ENCODE data around the gene TEN1.

TEN1 gene

GRCh38 chr17:76007850-76008165, 28.8 kb downstream of the TEN1 start:
- DNase-seq: no peak

GRCh38 chr17:76008208-76008607, 29.2 kb downstream of the TEN1 start:
- no peak for DNase-seq

- no peak for DNase-seq
Measured at GRCh38 chr17:76008630-76009425, 29.8 kb downstream of the TEN1 start.

GRCh38 chr17:76009447-76009846, 30.4 kb downstream of the TEN1 start:
- DNase-seq: no peak

- DNase-seq: no peak
Measured at GRCh38 chr17:76009969-76010661, 31.1 kb downstream of the TEN1 start.

- no peak for DNase-seq
Measured at GRCh38 chr17:76011951-76012350, 32.9 kb downstream of the TEN1 start.

GRCh38 chr17:76013377-76013932, 34.4 kb downstream of the TEN1 start:
- no peak for DNase-seq

GRCh38 chr17:76014100-76014924, 35.3 kb downstream of the TEN1 start:
- peak; percentile 71 for DNase-seq

GRCh38 chr17:76014925-76015261, 35.9 kb downstream of the TEN1 start:
- no peak for DNase-seq

GRCh38 chr17:76017481-76018339, 38.7 kb downstream of the TEN1 start:
- no peak for DNase-seq

GRCh38 chr17:76018340-76018680, 39.3 kb downstream of the TEN1 start:
- DNase-seq: no peak

GRCh38 chr17:76018801-76019200, 39.8 kb downstream of the TEN1 start:
- DNase-seq: no peak

GRCh38 chr17:76019833-76020467, 40.9 kb downstream of the TEN1 start:
- no peak for DNase-seq

GRCh38 chr17:76022285-76022684, 43.2 kb downstream of the TEN1 start:
- DNase-seq: no peak

- DNase-seq: no peak
Measured at GRCh38 chr17:76022973-76023899, 44.2 kb downstream of the TEN1 start.

GRCh38 chr17:76023900-76024237, 44.8 kb downstream of the TEN1 start:
- no peak for DNase-seq

- no peak for DNase-seq
Measured at GRCh38 chr17:76024353-76024752, 45.3 kb downstream of the TEN1 start.

- no peak for DNase-seq
Measured at GRCh38 chr17:76025294-76025693, 46.3 kb downstream of the TEN1 start.

- no peak for DNase-seq
Measured at GRCh38 chr17:76026714-76027158, 47.7 kb downstream of the TEN1 start.

- no peak for DNase-seq
Measured at GRCh38 chr17:76027159-76027839, 48.3 kb downstream of the TEN1 start, which contains the start of gene EVPL. EVPL (minus strand) TSS chr17:76027306; CDS start chr17:76027198, 108 bp downstream.

All from activated CD4-positive, alpha-beta T cell treated with anti-CD3 and anti-CD28 coated beads, Interleukin-2, amount 50 U/mL, for 4 hours (primary cell).